ENCODE data around the gene ERICH4. TPM values are rescaled to one million over a fixed set of nuclear protein-coding genes. Genes with fewer than 3 reads are reported as not detected.

Gene ERICH4
- total RNA-seq, 1 experiment from 2014 or later: not detected

- no peak overlapping the region for H2AFZ ChIP-seq (ENCODE audit: low read depth, low read length, poor library complexity, severe bottlenecking)
- no peaks in the 10 kb centered on the region for H3K9me3 ChIP-seq (ENCODE audit: control insufficient read depth in 1 of 2, insufficient read depth in 1 of 2, low read depth in 1 of 2, low read length in 2 of 2)
- no peak overlapping the region for H3K9ac ChIP-seq (ENCODE audit: low read length)
- H3K4me3 ChIP-seq (replicated peaks in 1 of 2; ENCODE audit: low read depth in 1 of 2, low read length in 2 of 2): no peak overlapping the region
- CTCF ChIA-PET: no interaction called here
- no peaks in the 10 kb centered on the region for H3K79me2 ChIP-seq (ENCODE audit: insufficient read depth, low read length)
- DNase-seq (ENCODE audit: low read depth, low spot score) (no peak), ATAC-seq (no peak)
- no peak overlapping the region for H3K27ac ChIP-seq (ENCODE audit: low read depth, low read length)
- H4K20me1 ChIP-seq (ENCODE audit: insufficient read depth): no peaks in the 10 kb centered on the region
- RAD21 ChIA-PET (ENCODE audit: low non-redundant PET in 1 of 2, low total read pairs in 2 of 2, uncharacterized antibody in 2 of 2, unreplicated experiment in 2 of 2): no interaction called here
- BruUV-seq (replicated peaks): no TSS peak
- no peaks in the 10 kb centered on the region for H3K9me2 ChIP-seq (ENCODE audit: insufficient read depth)
- H3K4me1 ChIP-seq (ENCODE audit: control insufficient read depth in 1 of 2, insufficient read depth in 2 of 2, low read length in 2 of 2): peaks cover 0 to 5% of the 10 kb centered on the region in 2 experiments; a peak in 2 of 4 replicates
- TF ChIP-seq SRF (IDR thresholded peaks at IDR 0.05; ENCODE audit: low read depth): no peak
- no peak for TF ChIP-seq CEBPB (IDR thresholded peaks at IDR 0.05; ENCODE audit: low read depth)
- TF ChIP-seq RAD21 (IDR thresholded peaks at IDR 0.05; ENCODE audit: low read depth): no peak
- no peak for TF ChIP-seq ZNF274 (IDR thresholded peaks at IDR 0.05; ENCODE audit: low read depth, low read length)
- no peak for TF ChIP-seq CBX3 (IDR thresholded peaks at IDR 0.05; ENCODE audit: low read depth)
- TF ChIP-seq, protein P1, sequence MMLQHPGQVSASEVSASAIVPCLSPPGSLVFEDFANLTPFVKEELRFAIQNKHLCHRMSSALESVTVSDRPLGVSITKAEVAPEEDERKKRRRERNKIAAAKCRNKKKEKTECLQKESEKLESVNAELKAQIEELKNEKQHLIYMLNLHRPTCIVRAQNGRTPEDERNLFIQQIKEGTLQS (IDR thresholded peaks at IDR 0.05): no peak
- no peak for TF ChIP-seq ZBTB33 (IDR thresholded peaks at IDR 0.05; ENCODE audit: extremely low read depth, insufficient replicate concordance, low read length)
- no peak for TF ChIP-seq TCF7L2 (IDR thresholded peaks at IDR 0.05; ENCODE audit: borderline replicate concordance, extremely low read depth, insufficient read depth, insufficient read length)
- TF ChIP-seq, protein P2, sequence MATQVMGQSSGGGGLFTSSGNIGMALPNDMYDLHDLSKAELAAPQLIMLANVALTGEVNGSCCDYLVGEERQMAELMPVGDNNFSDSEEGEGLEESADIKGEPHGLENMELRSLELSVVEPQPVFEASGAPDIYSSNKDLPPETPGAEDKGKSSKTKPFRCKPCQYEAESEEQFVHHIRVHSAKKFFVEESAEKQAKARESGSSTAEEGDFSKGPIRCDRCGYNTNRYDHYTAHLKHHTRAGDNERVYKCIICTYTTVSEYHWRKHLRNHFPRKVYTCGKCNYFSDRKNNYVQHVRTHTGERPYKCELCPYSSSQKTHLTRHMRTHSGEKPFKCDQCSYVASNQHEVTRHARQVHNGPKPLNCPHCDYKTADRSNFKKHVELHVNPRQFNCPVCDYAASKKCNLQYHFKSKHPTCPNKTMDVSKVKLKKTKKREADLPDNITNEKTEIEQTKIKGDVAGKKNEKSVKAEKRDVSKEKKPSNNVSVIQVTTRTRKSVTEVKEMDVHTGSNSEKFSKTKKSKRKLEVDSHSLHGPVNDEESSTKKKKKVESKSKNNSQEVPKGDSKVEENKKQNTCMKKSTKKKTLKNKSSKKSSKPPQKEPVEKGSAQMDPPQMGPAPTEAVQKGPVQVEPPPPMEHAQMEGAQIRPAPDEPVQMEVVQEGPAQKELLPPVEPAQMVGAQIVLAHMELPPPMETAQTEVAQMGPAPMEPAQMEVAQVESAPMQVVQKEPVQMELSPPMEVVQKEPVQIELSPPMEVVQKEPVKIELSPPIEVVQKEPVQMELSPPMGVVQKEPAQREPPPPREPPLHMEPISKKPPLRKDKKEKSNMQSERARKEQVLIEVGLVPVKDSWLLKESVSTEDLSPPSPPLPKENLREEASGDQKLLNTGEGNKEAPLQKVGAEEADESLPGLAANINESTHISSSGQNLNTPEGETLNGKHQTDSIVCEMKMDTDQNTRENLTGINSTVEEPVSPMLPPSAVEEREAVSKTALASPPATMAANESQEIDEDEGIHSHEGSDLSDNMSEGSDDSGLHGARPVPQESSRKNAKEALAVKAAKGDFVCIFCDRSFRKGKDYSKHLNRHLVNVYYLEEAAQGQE (IDR thresholded peaks at IDR 0.05; ENCODE audit: low read depth): no peak
- TF ChIP-seq POLR2A (IDR thresholded peaks at IDR 0.05; ENCODE audit: borderline replicate concordance, extremely low read depth, insufficient read depth, insufficient read length): no peak
- no peak for TF ChIP-seq ZFX (IDR thresholded peaks at IDR 0.05)
- no peak for TF ChIP-seq EZH2phosphoT487 (IDR thresholded peaks at IDR 0.05; ENCODE audit: borderline replicate concordance)
- no peak for TF ChIP-seq JUND (IDR thresholded peaks at IDR 0.05)
- TF ChIP-seq POLR2AphosphoS5 (IDR thresholded peaks at IDR 0.05; ENCODE audit: low read depth, low read length): no peak
- no peak for TF ChIP-seq FOSL1 (IDR thresholded peaks at IDR 0.05; ENCODE audit: low read depth)
- TF ChIP-seq, protein P3, sequence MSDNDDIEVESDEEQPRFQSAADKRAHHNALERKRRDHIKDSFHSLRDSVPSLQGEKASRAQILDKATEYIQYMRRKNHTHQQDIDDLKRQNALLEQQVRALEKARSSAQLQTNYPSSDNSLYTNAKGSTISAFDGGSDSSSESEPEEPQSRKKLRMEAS (IDR thresholded peaks at IDR 0.05): no peak
- no peak for TF ChIP-seq ELF1 (IDR thresholded peaks at IDR 0.05; ENCODE audit: borderline replicate concordance, low read depth)
- H3K4me2 ChIP-seq (ENCODE audit: low read length): no peak overlapping the region
- POLR2A ChIA-PET: no interaction called here
- H3K36me3 ChIP-seq (ENCODE audit: control insufficient read depth in 1 of 2, insufficient read depth in 2 of 2, low read length in 2 of 2): peaks cover 3% of the 10 kb centered on the region in 2 experiments; a peak in 2 of 4 replicates
- no peaks in the 10 kb centered on the region for H3K27me3 ChIP-seq (ENCODE audit: insufficient read depth, low read length)
- intact Hi-C loops (cut with micrococcal nuclease): no loop called here
These were observed 20.5 kb upstream of the ERICH4 start for GRCh38 chr19:41422456-41422855.

All from HCT116 (cell line).